SIG-M5 treated with dmso at 0.1 percent for 504 hours (cell line): ENCODE data around the gene TMEM151B.
"Not testable (repeated sequence)": the region's sequence is repeated elsewhere in the genome, so short reads cannot be mapped to it uniquely, and the experiment has no call there.

Experiments used
- DNase-seq: peaks from one replicate; lab custom pipeline; 2025; ENCODE audit not compliant: unreplicated experiment; lab: John Stamatoyannopoulos, UW

TMEM151B gene

DNA sequence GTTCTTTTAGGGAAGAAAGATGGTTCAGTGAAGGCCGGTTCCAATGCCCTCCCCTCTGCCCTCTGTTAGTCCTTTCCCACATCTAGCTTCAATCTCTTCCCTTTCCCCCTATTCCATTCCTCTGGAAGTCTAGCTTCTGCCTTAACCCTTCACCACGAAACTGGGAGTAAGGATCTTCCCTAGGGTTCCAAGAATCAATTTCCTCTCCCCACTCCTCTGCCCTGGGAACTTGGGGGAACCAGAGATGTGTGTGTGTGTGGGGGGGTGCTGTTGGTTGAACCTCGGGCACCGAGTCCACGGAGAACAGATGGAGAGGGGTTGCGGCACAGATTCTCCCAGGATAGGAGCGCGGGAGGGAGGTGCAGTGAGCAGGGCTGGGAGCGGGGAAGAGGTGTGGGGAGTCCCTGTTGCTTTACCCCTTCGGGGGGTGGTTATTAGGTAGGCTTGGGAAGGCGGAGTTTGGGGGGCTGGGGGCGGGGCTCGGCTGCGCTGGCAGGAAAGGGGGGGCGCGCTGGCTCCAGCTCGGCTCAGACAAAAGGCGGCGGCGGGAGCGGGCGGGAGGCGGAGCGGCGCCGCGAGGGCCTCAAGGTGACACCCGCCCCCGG lies at the start of gene TMEM151B:
Gene TMEM151B (plus strand): TSS at position 530 of the 605 bp plus-strand sequence. CDS start 293 bp downstream, outside the sequence.
- no peak for DNase-seq

- no peak for DNase-seq
Measured at GRCh38 chr6:44220913-44221290, 49.3 kb upstream of the TMEM151B start.

DNA sequence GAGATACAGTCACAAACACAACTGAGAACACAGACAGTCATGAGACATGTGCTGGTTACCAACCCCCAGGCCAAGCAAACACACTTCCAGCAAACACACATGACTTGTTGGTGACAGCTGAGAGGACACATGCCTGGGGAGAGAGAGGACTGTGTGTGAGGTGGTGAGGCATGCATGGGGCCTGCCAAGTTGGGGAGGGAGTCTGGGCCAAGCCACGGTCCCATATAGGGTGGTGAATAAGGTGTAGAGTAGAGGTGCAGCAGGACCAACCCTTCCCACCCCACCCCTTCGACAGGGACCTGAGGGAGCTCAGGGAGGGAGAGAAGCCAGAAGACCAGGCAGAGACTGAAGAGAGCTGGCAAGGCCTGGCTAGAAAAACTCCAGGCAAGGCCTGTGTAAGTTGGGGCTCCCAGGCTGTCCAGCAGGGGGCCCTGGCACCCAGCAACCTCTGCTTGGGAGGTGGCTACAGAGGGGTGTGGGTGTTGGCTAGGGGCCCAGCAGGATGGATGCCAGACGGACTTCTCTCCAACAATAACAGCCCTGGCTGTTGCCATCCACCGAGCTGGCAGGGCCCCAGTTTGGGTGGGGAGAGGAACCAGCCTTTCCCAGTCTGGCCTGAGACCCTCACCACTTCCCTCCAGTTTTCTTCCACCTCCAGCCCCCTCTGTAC lies 48.8 kb upstream of the TMEM151B start:
- peak; percentile 71 for DNase-seq

DNA sequence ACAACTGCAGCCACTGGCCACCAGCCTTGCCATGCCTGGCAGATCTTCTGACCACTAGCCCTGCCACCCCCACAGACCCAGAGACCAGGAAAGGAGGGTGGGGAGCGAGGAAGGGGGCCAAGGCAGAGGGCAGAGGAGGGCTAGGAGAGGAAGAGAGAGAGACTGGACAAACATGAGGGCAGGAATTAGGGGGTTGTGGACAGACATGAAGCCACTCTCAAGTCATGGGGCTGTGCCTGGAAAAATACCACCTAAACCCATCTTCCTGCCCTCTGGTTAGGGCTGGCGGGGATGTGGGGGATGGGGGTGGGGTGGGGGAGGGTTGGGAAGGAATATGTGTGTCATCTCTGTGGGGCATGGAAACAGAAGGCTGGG lies 48.3 kb upstream of the TMEM151B start:
- no peak for DNase-seq

GRCh38 chr6:44222486-44223318 lies 47.5 kb upstream of the TMEM151B start:
- no peak for DNase-seq

DNA sequence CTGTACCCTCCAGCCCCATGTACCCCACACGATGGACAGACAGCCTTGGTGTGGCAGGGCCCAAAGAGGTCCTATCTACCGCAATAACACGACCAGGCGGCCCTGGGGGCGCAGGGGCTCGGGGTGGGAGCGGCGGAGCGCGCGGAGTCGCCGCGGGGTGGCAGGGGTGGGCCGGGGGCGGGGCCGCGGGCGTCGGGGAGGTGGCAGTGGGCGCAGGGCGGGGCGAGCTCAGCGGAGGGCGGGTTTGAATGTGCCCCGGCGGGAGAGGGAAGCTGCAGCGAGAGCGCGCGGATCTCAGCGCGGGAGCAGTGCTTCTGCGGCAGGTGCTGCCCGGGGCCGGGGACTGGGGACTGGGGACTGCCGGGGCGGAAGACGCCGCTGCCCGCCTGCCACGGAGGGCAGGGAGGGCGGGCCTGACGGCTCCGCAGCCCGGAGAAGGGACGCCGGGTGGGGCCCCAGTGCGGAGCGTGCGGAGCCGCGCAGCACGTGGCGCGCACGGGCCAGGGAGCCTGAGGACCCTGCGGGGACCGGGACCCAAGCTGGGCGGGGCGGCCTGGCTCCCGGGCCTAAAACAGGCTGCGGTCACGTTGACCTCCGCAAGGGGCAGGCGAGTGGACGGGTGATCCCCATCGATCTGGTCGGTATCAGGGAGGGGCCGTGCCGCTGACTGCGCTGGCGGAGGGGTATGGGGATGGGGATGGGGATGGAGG lies 46.8 kb upstream of the TMEM151B start, which contains the start of gene SLC29A1:
Gene SLC29A1 (plus strand): TSS at position 277 of the 710 bp plus-strand sequence. CDS start 3,719 bp downstream, outside the sequence.
- peak; percentile 69 for DNase-seq

DNA sequence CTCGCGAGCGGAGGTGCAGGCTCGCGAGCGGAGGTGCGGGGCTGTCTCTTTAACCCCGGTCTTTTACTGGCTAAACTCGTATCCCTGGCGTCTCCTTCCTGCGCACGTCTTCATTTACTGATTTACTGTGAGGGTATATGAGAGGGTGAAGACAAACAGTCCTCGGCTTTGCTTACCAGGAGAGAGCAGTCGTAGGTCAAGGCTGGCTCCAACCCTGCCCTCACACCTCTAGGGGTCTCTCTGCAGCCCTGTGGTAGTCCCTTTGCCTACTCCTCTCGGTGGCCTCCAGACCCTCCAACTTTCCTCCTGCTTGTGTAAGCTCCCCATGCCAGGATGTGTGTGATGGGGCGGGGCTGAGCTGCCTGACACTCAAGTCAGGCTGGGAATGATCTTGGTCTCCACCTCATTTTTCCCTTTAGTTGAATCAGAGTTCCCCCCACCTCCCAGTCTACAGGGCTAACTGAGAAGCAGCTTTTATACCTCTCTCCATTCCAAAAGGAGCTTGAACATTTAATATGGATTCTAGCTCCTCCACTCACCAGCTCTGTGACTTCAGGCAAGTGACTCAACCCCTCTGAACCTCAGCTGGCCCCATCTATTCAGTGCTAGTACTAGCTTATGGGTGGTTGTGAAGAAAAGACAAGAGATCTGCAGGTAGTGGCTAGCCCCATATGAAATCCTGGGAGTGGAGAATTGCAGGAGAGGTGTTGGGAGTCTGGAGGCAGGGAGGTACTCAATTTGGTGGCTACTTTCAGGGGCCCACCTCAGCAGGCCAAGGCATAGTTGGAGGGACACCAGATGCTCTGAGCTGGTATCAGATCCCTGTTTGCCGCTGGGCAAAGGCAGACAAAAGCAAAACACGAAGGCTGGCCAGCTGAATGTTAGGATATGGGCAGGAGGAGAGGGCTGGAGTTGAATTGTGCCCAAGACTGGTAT lies 46.0 kb upstream of the TMEM151B start:
- DNase-seq: peak; percentile 34

- DNase-seq: no peak
Measured at GRCh38 chr6:44224965-44225305, 45.3 kb upstream of the TMEM151B start.

- DNase-seq: no peak
Measured at GRCh38 chr6:44225579-44226325, 44.5 kb upstream of the TMEM151B start.

GRCh38 chr6:44226368-44227147 lies 43.7 kb upstream of the TMEM151B start:
- no peak for DNase-seq

DNA sequence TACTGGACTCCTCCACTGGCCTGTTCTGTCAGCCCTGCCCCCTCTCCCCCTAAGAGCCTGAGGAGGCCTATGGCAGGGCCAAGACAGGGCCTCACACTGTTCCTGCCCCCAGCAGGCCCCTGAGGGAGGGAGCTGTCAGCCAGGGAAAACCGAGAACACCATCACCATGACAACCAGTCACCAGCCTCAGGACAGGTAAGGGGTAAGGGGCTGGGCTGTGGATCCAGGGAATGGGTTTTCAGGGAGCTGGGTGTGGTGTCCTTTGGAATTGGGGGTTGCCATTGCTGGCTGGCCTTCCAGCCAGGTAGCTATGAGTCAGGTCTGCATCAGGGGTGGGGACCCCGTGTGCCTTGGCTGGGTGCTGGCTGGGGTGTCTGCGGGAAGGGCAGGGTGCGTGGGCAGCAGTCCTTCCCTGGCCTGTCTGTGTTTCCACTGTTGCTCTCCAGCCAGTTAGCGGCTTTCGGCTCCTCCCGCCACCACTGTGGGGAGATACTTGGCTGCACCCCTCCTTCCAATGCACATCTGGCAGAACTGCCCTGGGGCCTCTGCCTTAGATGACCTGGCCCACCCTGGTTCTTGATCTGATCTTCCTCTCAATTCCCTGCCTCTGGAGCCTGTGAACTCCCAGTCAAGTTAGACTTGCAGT lies 43.0 kb upstream of the TMEM151B start:
- DNase-seq: no peak

- DNase-seq: no peak
Measured at GRCh38 chr6:44228031-44228430, 42.2 kb upstream of the TMEM151B start.

DNA sequence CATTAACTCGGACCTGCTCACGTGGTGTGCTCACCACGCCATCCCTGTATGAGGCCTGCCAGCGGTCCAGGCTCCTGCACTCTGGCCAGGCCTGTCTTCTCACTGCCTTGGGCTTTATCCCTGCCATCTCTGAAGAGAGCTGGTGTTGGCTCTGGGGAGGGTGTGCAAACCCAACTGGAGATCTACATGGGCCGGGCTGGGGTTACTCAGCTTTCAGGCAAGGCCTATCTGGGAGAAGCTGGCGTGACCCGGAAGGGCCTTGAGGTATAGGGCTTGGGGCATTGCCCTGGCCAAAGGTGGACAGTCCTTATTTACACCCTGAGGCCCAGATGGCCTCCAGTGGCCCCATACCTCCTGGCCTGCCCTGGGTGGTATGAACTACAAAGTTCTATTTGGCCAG lies 41.8 kb upstream of the TMEM151B start:
- no peak for DNase-seq

GRCh38 chr6:44228836-44229235 lies 41.4 kb upstream of the TMEM151B start:
- DNase-seq: no peak

- no peak for DNase-seq
Measured at GRCh38 chr6:44229376-44230033, 40.7 kb upstream of the TMEM151B start.

DNA sequence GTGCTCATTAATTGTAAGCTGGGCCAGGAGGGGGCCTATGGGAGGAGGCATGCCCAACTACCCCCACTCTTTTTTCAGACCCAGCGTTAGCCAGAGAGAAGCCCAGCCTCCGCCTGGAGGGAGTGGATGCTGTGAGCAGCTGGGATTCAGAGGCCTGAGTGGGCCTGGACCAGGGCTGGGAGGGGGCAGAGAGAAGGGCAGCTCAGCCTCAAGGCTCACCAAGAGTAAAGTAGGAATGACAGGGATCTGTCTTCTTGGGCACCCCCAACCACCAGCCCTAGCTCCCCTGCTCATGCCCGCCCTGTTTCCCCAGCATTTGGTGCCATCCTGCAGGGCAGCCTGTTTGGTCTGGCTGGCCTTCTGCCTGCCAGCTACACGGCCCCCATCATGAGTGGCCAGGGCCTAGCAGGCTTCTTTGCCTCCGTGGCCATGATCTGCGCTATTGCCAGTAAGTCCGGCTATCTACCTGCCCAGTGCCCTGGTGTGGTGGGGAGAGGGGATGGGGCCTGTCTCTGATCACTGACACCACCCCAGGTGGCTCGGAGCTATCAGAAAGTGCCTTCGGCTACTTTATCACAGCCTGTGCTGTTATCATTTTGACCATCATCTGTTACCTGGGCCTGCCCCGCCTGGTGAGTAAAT lies 40.1 kb upstream of the TMEM151B start:
- no peak for DNase-seq

- DNase-seq: not testable (repeated sequence)
Measured at GRCh38 chr6:44231426-44231825, 38.8 kb upstream of the TMEM151B start.
